Measurements from ENCODE around the gene HOXC6. TPM values are rescaled to one million over a fixed set of nuclear protein-coding genes. Genes with fewer than 3 reads are reported as not detected.

The HOXC6 gene
- total and polyA plus RNA-seq, 2 donors (not counting 3 experiments of a cell fraction or from before 2014, with no cell fraction given), result 0.58 to 0.72 TPM

GRCh38 chr12:54056110-54056509 is 27.9 kb downstream of the HOXC6 start:
- intact Hi-C loops (cut with micrococcal nuclease), result no loop called here
- dilution Hi-C loops (cut with MboI; ENCODE audit: extremely low pct_ligation_motif_present, low sequenced_read_pairs), result no loop called here
- BruUV-seq (replicated peaks), result no TSS peak
- ChIA-PET CTCF (no interaction called here), POLR2A (no interaction called here)
- Histone ChIP-seq H3K4me2 (ENCODE audit: insufficient read depth, low read length) (no peak overlapping the region), H3K27ac (ENCODE audit: insufficient read depth, low read depth, low read length) (no peak overlapping the region), H3K79me2 (ENCODE audit: control insufficient read depth, insufficient read depth, low read length) (no peaks in the 10 kb centered on the region), H3K36me3 (ENCODE audit: control insufficient read depth in 2 of 2, extremely low read depth in 1 of 2, insufficient read depth in 2 of 2, low read length in 2 of 2) (no peaks in the 10 kb centered on the region), H3K9ac (replicated peaks; ENCODE audit: extremely low read depth, insufficient read depth, low read length) (no peak overlapping the region), H2AFZ (ENCODE audit: low read depth, low read length) (no peak overlapping the region), H3K27me3 (ENCODE audit: control insufficient read depth in 2 of 2, insufficient read depth in 2 of 2, low read length in 2 of 2) (peaks cover 79 to 90% of the 10 kb centered on the region in 2 experiments), H4K20me1 (replicated peaks; ENCODE audit: control insufficient read depth, extremely low read depth, insufficient read depth, low read length) (no peaks in the 10 kb centered on the region), H3K9me1 (replicated peaks; ENCODE audit: control insufficient read depth, extremely low read depth, insufficient read depth, low read length) (no peaks in the 10 kb centered on the region), H3K4me1 (ENCODE audit: control insufficient read depth, extremely low read depth, insufficient read depth, low read length) (no peaks in the 10 kb centered on the region), H3K9me3 (replicated peaks; ENCODE audit: control insufficient read depth, insufficient read depth, low read length) (no peaks in the 10 kb centered on the region), H3K4me3 (replicated peaks in 1 of 3; ENCODE audit: insufficient read depth in 1 of 3, low read depth in 1 of 3, low read length in 3 of 3) (no peak overlapping the region)
- no peak for DNase-seq (ENCODE audit: low read depth, low spot score)
- TF ChIP-seq MYC (IDR thresholded peaks at IDR 0.05; ENCODE audit: low read depth, low read length) (no peak), POLR2A (IDR thresholded peaks at IDR 0.05; ENCODE audit: low read depth, low read length) (no peak)
- no peak for FAIRE-seq

- FAIRE-seq (no peak), DNase-seq (ENCODE audit: low read depth, low spot score) (no peak)
- BruUV-seq (replicated peaks), result no TSS peak
- H3K27ac ChIP-seq (ENCODE audit: insufficient read depth, low read depth, low read length), result no peak overlapping the region
- ChIA-PET POLR2A (no interaction called here), CTCF (interaction anchor here (1.4 kb wide), 1 partner anchor 26 kb away, joined by 6 read pairs; no protein-coding TSS in a partner anchor)
- dilution Hi-C loops (cut with MboI; ENCODE audit: extremely low pct_ligation_motif_present, low sequenced_read_pairs), result no loop called here
- H3K9me1 ChIP-seq (replicated peaks; ENCODE audit: control insufficient read depth, extremely low read depth, insufficient read depth, low read length), result no peaks in the 10 kb centered on the region
- no peaks in the 10 kb centered on the region for H3K9me3 ChIP-seq (replicated peaks; ENCODE audit: control insufficient read depth, insufficient read depth, low read length)
- no peak for TF ChIP-seq GATA2 (IDR thresholded peaks at IDR 0.05; ENCODE audit: insufficient read depth, insufficient read length, low read depth, low read length)
- no peaks in the 10 kb centered on the region for H3K79me2 ChIP-seq (ENCODE audit: control insufficient read depth, insufficient read depth, low read length)
- H2AFZ ChIP-seq (ENCODE audit: low read depth, low read length), result no peak overlapping the region
- no peak overlapping the region for H3K9ac ChIP-seq (replicated peaks; ENCODE audit: extremely low read depth, insufficient read depth, low read length)
- H3K4me3 ChIP-seq (replicated peaks in 1 of 3; ENCODE audit: insufficient read depth in 1 of 3, low read depth in 1 of 3, low read length in 3 of 3), result no peak overlapping the region
- intact Hi-C loops (cut with micrococcal nuclease), result no loop called here
- no peak overlapping the region for H3K4me2 ChIP-seq (ENCODE audit: insufficient read depth, low read length)
- H4K20me1 ChIP-seq (replicated peaks; ENCODE audit: control insufficient read depth, extremely low read depth, insufficient read depth, low read length), result no peaks in the 10 kb centered on the region
- peaks cover 71% of the 10 kb centered on the region in 2 experiments for H3K27me3 ChIP-seq (ENCODE audit: control insufficient read depth in 2 of 2, insufficient read depth in 2 of 2, low read length in 2 of 2)
- H3K4me1 ChIP-seq (ENCODE audit: control insufficient read depth, extremely low read depth, insufficient read depth, low read length), result no peaks in the 10 kb centered on the region
- H3K36me3 ChIP-seq (ENCODE audit: control insufficient read depth in 2 of 2, extremely low read depth in 1 of 2, insufficient read depth in 2 of 2, low read length in 2 of 2), result no peaks in the 10 kb centered on the region
Observed at GRCh38 chr12:54058128-54058768, 30.0 kb downstream of the HOXC6 start.
